ENCODE data around the gene AZGP1. TPM values are rescaled to one million over a fixed set of nuclear protein-coding genes. Genes with fewer than 3 reads are reported as not detected.
"Not testable (repeated sequence)": the region's sequence is repeated elsewhere in the genome, so short reads cannot be mapped to it uniquely, and the experiment has no call there.

Gene AZGP1
- total and polyA plus RNA-seq, 7 experiments from 2014 or later: not detected

DNA sequence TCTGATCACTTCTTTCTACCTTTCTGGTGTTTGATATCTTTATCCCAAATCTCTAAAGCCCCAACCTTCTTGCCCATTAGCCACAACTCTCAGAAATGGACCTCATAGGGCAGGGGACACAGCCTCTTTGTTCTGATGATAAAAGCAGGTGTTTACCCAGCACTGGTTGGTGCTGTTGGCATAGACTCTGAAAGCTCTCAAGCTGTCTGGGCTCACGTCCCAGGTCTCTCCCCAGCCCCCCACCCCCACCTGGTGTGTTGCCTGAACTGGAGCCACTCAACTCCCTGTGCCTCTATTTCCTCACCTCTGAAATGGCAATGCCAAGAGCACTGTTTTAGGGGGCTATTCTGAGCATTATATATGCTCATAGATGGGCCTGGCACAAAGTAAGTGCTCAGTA, 6.0 kb downstream of the AZGP1 start:
- H3K4me3 Mint-ChIP-seq; H3K27me3 ChIP-seq (ENCODE audit: control insufficient read depth in 2 of 2, insufficient read depth in 2 of 2, low read length in 2 of 2); H3K9me3 ChIP-seq (ENCODE audit: control insufficient read depth in 2 of 3, low read length in 3 of 3); DNase-seq; intact Hi-C loops (cut with micrococcal nuclease); H3K27ac Mint-ChIP-seq; H3K4me3 ChIP-seq (ENCODE audit: low read length); H3K9me3 Mint-ChIP-seq; ATAC-seq; H3K36me3 ChIP-seq (ENCODE audit: control insufficient read depth in 2 of 3, insufficient read depth in 3 of 3, low read length in 3 of 3); H3K36me3 Mint-ChIP-seq; H3K27ac ChIP-seq (ENCODE audit: low read depth, low read length); H3K4me1 Mint-ChIP-seq; H3K4me1 ChIP-seq (ENCODE audit: control insufficient read depth in 2 of 2, insufficient read depth in 2 of 2, low read length in 2 of 2); POLR2A ChIA-PET: not testable (repeated sequence)
- CTCF ChIA-PET: interaction anchor here (0.6 to 0.7 kb wide), 2 partner anchors 22 to 23 kb away, joined by 3 read pairs; no protein-coding TSS in a partner anchor
- peaks cover 12 to 39% (median 21%) of the 10 kb centered on the region in 5 donors for H3K27me3 Mint-ChIP-seq

GRCh38 chr7:99969298-99969697, 6.5 kb downstream of the AZGP1 start:
- no peaks in the 10 kb centered on the region for H3K4me1 ChIP-seq (ENCODE audit: control insufficient read depth in 2 of 2, insufficient read depth in 2 of 2, low read length in 2 of 2)

GRCh38 chr7:99958564-99959227, 17.1 kb downstream of the AZGP1 start:
- Mint-ChIP-seq H3K4me3 (no peak overlapping the region), H3K27me3 (peaks cover 9 to 56% (median 43%) of the 10 kb centered on the region in 5 donors), H3K9me3 (no peaks in the 10 kb centered on the region), H3K36me3 (no peaks in the 10 kb centered on the region), H3K27ac (no peak overlapping the region), H3K4me1 (peaks cover 0 to 2% (median 0%) of the 10 kb centered on the region in 7 donors)
- intact Hi-C loops (cut with micrococcal nuclease): no loop called here
- Histone ChIP-seq H3K36me3 (ENCODE audit: control insufficient read depth in 2 of 3, insufficient read depth in 3 of 3, low read length in 3 of 3) (no peaks in the 10 kb centered on the region), H3K27ac (ENCODE audit: low read depth, low read length) (no peak overlapping the region), H3K4me1 (ENCODE audit: control insufficient read depth in 2 of 2, insufficient read depth in 2 of 2, low read length in 2 of 2) (no peaks in the 10 kb centered on the region), H3K27me3 (ENCODE audit: control insufficient read depth in 2 of 2, insufficient read depth in 2 of 2, low read length in 2 of 2) (no peaks in the 10 kb centered on the region), H3K9me3 (ENCODE audit: control insufficient read depth in 2 of 3, low read length in 3 of 3) (no peaks in the 10 kb centered on the region), H3K4me3 (ENCODE audit: low read length) (no peak overlapping the region)
- ATAC-seq (no peak), DNase-seq (no peak)
- ChIA-PET CTCF (no interaction called here), POLR2A (no interaction called here)

More at GRCh38 chr7:99969298-99969697, 6.5 kb downstream of the AZGP1 start:
- POLR2A ChIA-PET: no interaction called here
- H3K4me1 Mint-ChIP-seq: peaks cover 0 to 2% (median 0%) of the 10 kb centered on the region in 7 donors
- no peak overlapping the region for H3K27ac ChIP-seq (ENCODE audit: low read depth, low read length)
- H3K9me3 ChIP-seq (ENCODE audit: control insufficient read depth in 2 of 3, low read length in 3 of 3): no peaks in the 10 kb centered on the region
- H3K27me3 ChIP-seq (ENCODE audit: control insufficient read depth in 2 of 2, insufficient read depth in 2 of 2, low read length in 2 of 2): no peaks in the 10 kb centered on the region
- ATAC-seq (no peak), DNase-seq (no peak)
- peaks cover 17 to 42% (median 26%) of the 10 kb centered on the region in 5 donors for H3K27me3 Mint-ChIP-seq
- H3K9me3 Mint-ChIP-seq: no peaks in the 10 kb centered on the region
- no peak overlapping the region for H3K4me3 ChIP-seq (ENCODE audit: low read length)
- CTCF ChIA-PET: interaction anchor here (0.6 kb wide), 1 partner anchor 23 kb away, joined by 3 read pairs; no protein-coding TSS in a partner anchor
- no peaks in the 10 kb centered on the region for H3K36me3 Mint-ChIP-seq
- H3K27ac Mint-ChIP-seq: no peak overlapping the region
- intact Hi-C loops (cut with micrococcal nuclease): no loop called here
- no peaks in the 10 kb centered on the region for H3K36me3 ChIP-seq (ENCODE audit: control insufficient read depth in 2 of 3, insufficient read depth in 3 of 3, low read length in 3 of 3)
- no peak overlapping the region for H3K4me3 Mint-ChIP-seq

GRCh38 chr7:99955247-99955646, 20.6 kb downstream of the AZGP1 start:
- H3K36me3 Mint-ChIP-seq: no peaks in the 10 kb centered on the region
- Histone ChIP-seq H3K4me1 (ENCODE audit: control insufficient read depth in 2 of 2, insufficient read depth in 2 of 2, low read length in 2 of 2) (no peaks in the 10 kb centered on the region), H3K27ac (ENCODE audit: low read depth, low read length) (no peak overlapping the region), H3K4me3 (ENCODE audit: low read length) (no peak overlapping the region), H3K27me3 (ENCODE audit: control insufficient read depth in 2 of 2, insufficient read depth in 2 of 2, low read length in 2 of 2) (no peaks in the 10 kb centered on the region), H3K9me3 (ENCODE audit: control insufficient read depth in 2 of 3, low read length in 3 of 3) (no peaks in the 10 kb centered on the region), H3K36me3 (ENCODE audit: control insufficient read depth in 2 of 3, insufficient read depth in 3 of 3, low read length in 3 of 3) (no peaks in the 10 kb centered on the region)
- H3K9me3 Mint-ChIP-seq: peaks cover 0 to 9% (median 0%) of the 10 kb centered on the region in 11 donors
- no peak overlapping the region for H3K4me3 Mint-ChIP-seq
- ChIA-PET POLR2A (no interaction called here), CTCF (interaction anchor here (0.6 to 1.1 kb wide), 3 partner anchors 34 to 104 kb away, joined by 3 to 4 read pairs (median 4); no protein-coding TSS in a partner anchor)
- no peak overlapping the region for H3K27ac Mint-ChIP-seq
- intact Hi-C loops (cut with micrococcal nuclease): no loop called here
- no peak for DNase-seq
- H3K4me1 Mint-ChIP-seq: peaks cover 0 to 4% (median 0%) of the 10 kb centered on the region in 7 donors
- peaks cover 9 to 27% (median 18%) of the 10 kb centered on the region in 5 donors for H3K27me3 Mint-ChIP-seq
- ATAC-seq: no peak

- H3K4me1 Mint-ChIP-seq; H3K4me3 Mint-ChIP-seq; H3K27me3 ChIP-seq (ENCODE audit: control insufficient read depth in 2 of 2, insufficient read depth in 2 of 2, low read length in 2 of 2); ATAC-seq; DNase-seq; H3K9me3 ChIP-seq (ENCODE audit: control insufficient read depth in 2 of 3, low read length in 3 of 3); H3K27ac ChIP-seq (ENCODE audit: low read depth, low read length); intact Hi-C loops (cut with micrococcal nuclease); H3K36me3 Mint-ChIP-seq; POLR2A ChIA-PET; H3K4me3 ChIP-seq (ENCODE audit: low read length); H3K36me3 ChIP-seq (ENCODE audit: control insufficient read depth in 2 of 3, insufficient read depth in 3 of 3, low read length in 3 of 3); H3K27ac Mint-ChIP-seq; H3K4me1 ChIP-seq (ENCODE audit: control insufficient read depth in 2 of 2, insufficient read depth in 2 of 2, low read length in 2 of 2): not testable (repeated sequence)
- Mint-ChIP-seq H3K9me3 (peaks cover 0 to 14% (median 0%) of the 10 kb centered on the region in 11 donors), H3K27me3 (peaks cover 8 to 21% (median 12%) of the 10 kb centered on the region in 5 donors)
- CTCF ChIA-PET: interaction anchor here (0.6 kb wide), 1 partner anchor 490 kb away, joined by 3 read pairs; no protein-coding TSS in a partner anchor
Observed at GRCh38 chr7:99954643-99955042, 21.2 kb downstream of the AZGP1 start.

GRCh38 chr7:99953649-99954048, 22.2 kb downstream of the AZGP1 start:
- intact Hi-C loops (cut with micrococcal nuclease): no loop called here
- CTCF ChIA-PET: interaction anchor here (0.8 kb wide), 1 partner anchor 167 kb away, joined by 8 read pairs; no protein-coding TSS in a partner anchor
- peaks cover 0 to 2% (median 0%) of the 10 kb centered on the region in 5 donors for H3K36me3 Mint-ChIP-seq
- H3K27me3 Mint-ChIP-seq: peaks cover 4 to 12% (median 5%) of the 10 kb centered on the region in 5 donors
- peaks cover 0 to 15% (median 0%) of the 10 kb centered on the region in 11 donors for H3K9me3 Mint-ChIP-seq
- H3K4me3 Mint-ChIP-seq: no peak overlapping the region
- Histone ChIP-seq H3K4me3 (ENCODE audit: low read length) (no peak overlapping the region), H3K27ac (ENCODE audit: low read depth, low read length) (no peak overlapping the region), H3K9me3 (ENCODE audit: control insufficient read depth in 2 of 3, low read length in 3 of 3) (no peaks in the 10 kb centered on the region), H3K36me3 (ENCODE audit: control insufficient read depth in 2 of 3, insufficient read depth in 3 of 3, low read length in 3 of 3) (no peaks in the 10 kb centered on the region), H3K4me1 (ENCODE audit: control insufficient read depth in 2 of 2, insufficient read depth in 2 of 2, low read length in 2 of 2) (no peaks in the 10 kb centered on the region), H3K27me3 (ENCODE audit: control insufficient read depth in 2 of 2, insufficient read depth in 2 of 2, low read length in 2 of 2) (no peaks in the 10 kb centered on the region)
- DNase-seq (no peak), ATAC-seq (peak; percentile 77)
- H3K4me1 Mint-ChIP-seq: peaks cover 0 to 8% (median 0%) of the 10 kb centered on the region in 7 donors
- POLR2A ChIA-PET: no interaction called here
- H3K27ac Mint-ChIP-seq: no peak overlapping the region

- ATAC-seq; H3K27me3 ChIP-seq (ENCODE audit: control insufficient read depth in 2 of 2, insufficient read depth in 2 of 2, low read length in 2 of 2); H3K36me3 Mint-ChIP-seq; H3K27ac ChIP-seq (ENCODE audit: low read depth, low read length); H3K4me1 Mint-ChIP-seq; DNase-seq; H3K9me3 ChIP-seq (ENCODE audit: control insufficient read depth in 2 of 3, low read length in 3 of 3); H3K27ac Mint-ChIP-seq; intact Hi-C loops (cut with micrococcal nuclease); H3K4me1 ChIP-seq (ENCODE audit: control insufficient read depth in 2 of 2, insufficient read depth in 2 of 2, low read length in 2 of 2); H3K4me3 ChIP-seq (ENCODE audit: low read length); CTCF ChIA-PET; H3K4me3 Mint-ChIP-seq; H3K36me3 ChIP-seq (ENCODE audit: control insufficient read depth in 2 of 3, insufficient read depth in 3 of 3, low read length in 3 of 3): not testable (repeated sequence)
- POLR2A ChIA-PET: interaction anchor here (0.6 kb wide), 1 partner anchor 341 kb away, joined by 3 read pairs; no protein-coding TSS in a partner anchor
- peaks cover 0 to 16% (median 8%) of the 10 kb centered on the region in 5 donors for H3K27me3 Mint-ChIP-seq
- H3K9me3 Mint-ChIP-seq: peaks cover 0 to 15% (median 0%) of the 10 kb centered on the region in 11 donors
Observed at GRCh38 chr7:99952649-99953048, 23.2 kb downstream of the AZGP1 start.
